ENCODE data around the gene PSMG3.

DNA sequence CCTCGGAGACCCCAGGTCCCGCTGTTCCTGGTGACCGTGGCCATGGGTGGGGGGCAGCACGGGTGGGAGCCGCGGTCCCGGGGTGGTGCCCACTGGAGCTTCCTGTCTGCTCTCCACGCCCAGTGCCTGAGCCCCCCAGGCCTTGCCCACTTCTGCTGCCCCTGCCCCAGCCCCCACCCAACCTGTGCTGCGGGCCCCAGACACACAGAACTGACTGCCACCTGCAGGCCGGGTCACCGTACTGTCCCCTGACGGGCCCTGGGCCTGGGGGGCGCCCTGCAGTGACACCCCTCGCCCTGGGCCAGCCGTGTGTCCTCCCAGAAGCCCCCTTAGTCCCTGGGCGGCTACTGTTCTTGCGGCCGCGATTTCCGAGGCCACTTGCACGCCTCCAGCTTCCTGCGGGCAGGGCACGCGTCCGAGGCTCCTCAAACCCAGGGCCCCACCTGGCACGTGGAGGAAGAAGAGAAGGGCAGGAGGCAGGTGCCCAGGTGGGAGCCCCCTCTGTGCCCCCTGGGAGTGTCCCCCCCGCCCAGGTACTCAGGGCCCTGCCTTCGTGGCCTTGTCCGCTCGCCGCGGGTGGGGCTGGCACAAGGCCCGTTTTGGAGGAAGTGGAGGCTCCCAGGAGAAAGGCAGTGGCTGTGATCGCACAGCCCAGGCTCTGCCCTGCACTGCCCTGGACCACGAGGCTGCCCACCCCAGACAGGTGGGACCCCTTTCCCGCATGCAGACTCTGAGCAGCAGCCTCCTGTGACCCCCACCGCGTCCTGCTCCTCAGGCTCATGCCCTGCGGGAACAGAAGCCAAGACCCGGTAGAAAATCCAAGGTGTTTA, 24.2 kb downstream of the PSMG3 start:
- no peak for TF ChIP-seq SP2 (tag by site-specific recombination; IDR thresholded peaks at IDR 0.05)
- TF ChIP-seq, protein P1, sequence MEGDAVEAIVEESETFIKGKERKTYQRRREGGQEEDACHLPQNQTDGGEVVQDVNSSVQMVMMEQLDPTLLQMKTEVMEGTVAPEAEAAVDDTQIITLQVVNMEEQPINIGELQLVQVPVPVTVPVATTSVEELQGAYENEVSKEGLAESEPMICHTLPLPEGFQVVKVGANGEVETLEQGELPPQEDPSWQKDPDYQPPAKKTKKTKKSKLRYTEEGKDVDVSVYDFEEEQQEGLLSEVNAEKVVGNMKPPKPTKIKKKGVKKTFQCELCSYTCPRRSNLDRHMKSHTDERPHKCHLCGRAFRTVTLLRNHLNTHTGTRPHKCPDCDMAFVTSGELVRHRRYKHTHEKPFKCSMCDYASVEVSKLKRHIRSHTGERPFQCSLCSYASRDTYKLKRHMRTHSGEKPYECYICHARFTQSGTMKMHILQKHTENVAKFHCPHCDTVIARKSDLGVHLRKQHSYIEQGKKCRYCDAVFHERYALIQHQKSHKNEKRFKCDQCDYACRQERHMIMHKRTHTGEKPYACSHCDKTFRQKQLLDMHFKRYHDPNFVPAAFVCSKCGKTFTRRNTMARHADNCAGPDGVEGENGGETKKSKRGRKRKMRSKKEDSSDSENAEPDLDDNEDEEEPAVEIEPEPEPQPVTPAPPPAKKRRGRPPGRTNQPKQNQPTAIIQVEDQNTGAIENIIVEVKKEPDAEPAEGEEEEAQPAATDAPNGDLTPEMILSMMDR (tag by site-specific recombination; IDR thresholded peaks at IDR 0.05): no peak
- TF ChIP-seq YY1 (tag by site-specific recombination; IDR thresholded peaks at IDR 0.05): no peak
- no peak for TF ChIP-seq ZNF555 (tag by site-specific recombination; conservative IDR thresholded peaks at IDR 0.05)
- TF ChIP-seq ZSCAN30 (tag by site-specific recombination; IDR thresholded peaks at IDR 0.05): no peak
- TF ChIP-seq ZNF785 (tag by site-specific recombination; IDR thresholded peaks at IDR 0.05): no peak

Measured in HEK293 (cell line).